ENCODE data around the gene ACAP3.
A peak's percentile ranks its signal among the peaks of the same experiment; 100 is the strongest.

The ACAP3 gene

GRCh38 chr1:1300352-1300739 lies 7.4 kb downstream of the ACAP3 start:
- DNase-seq (ENCODE audit: extremely low read depth, low read depth) = no peak
- no peak overlapping the region for H3K4me3 ChIP-seq (replicated peaks; ENCODE audit: low read depth, low read length)
- no peak for TF ChIP-seq CTCF (IDR thresholded peaks at IDR 0.05; ENCODE audit: low read depth, low read length, missing control alignments)

GRCh38 chr1:1299686-1300351 lies 7.9 kb downstream of the ACAP3 start:
- TF ChIP-seq CTCF (IDR thresholded peaks at IDR 0.05; ENCODE audit: low read depth, low read length, missing control alignments) = peak; percentile 32
- no peak for DNase-seq (ENCODE audit: extremely low read depth, low read depth)

GRCh38 chr1:1298861-1299685 lies 8.7 kb downstream of the ACAP3 start:
- no peak for DNase-seq (ENCODE audit: extremely low read depth, low read depth)
- no peak overlapping the region for H3K4me3 ChIP-seq (replicated peaks; ENCODE audit: low read depth, low read length)
- no peak for TF ChIP-seq CTCF (IDR thresholded peaks at IDR 0.05; ENCODE audit: low read depth, low read length, missing control alignments)

More at GRCh38 chr1:1299686-1300351, 7.9 kb downstream of the ACAP3 start:
- H3K4me3 ChIP-seq (replicated peaks; ENCODE audit: low read depth, low read length) = no peak overlapping the region

- DNase-seq (ENCODE audit: extremely low read depth, low read depth) = no peak
- no peak overlapping the region for H3K4me3 ChIP-seq (replicated peaks; ENCODE audit: low read depth, low read length)
- no peak for TF ChIP-seq CTCF (IDR thresholded peaks at IDR 0.05; ENCODE audit: low read depth, low read length, missing control alignments)
These were observed 9.8 kb downstream of the ACAP3 start for GRCh38 chr1:1297802-1298424.

- no peak for TF ChIP-seq CTCF (IDR thresholded peaks at IDR 0.05; ENCODE audit: low read depth, low read length, missing control alignments)
- H3K4me3 ChIP-seq (replicated peaks; ENCODE audit: low read depth, low read length) = no peak overlapping the region
- DNase-seq (ENCODE audit: extremely low read depth, low read depth) = no peak
These were observed 11.4 kb downstream of the ACAP3 start for GRCh38 chr1:1296070-1297061.
